ENCODE results near the gene ATP10D.

DNA sequence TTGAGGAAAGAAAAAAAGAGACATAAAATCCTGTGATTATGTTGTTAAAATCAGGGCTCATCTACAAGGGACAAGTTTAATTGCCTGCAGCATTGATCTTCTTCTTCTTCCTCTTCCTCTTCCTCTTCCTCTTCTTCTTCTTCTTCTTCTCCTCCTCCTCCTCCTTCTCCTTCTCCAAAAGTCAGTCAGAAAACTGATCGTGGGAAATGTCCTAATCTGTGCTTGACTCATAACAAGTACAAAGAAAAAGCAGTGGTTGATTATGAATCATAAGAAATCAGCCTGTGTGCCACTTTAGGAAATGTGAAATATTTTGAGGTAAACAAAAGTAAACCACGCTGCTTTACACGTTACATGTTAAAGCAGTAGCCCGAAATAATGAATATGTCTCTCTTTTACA lies 2.7 kb upstream of the ATP10D start:
- TF ChIP-seq, protein P1, sequence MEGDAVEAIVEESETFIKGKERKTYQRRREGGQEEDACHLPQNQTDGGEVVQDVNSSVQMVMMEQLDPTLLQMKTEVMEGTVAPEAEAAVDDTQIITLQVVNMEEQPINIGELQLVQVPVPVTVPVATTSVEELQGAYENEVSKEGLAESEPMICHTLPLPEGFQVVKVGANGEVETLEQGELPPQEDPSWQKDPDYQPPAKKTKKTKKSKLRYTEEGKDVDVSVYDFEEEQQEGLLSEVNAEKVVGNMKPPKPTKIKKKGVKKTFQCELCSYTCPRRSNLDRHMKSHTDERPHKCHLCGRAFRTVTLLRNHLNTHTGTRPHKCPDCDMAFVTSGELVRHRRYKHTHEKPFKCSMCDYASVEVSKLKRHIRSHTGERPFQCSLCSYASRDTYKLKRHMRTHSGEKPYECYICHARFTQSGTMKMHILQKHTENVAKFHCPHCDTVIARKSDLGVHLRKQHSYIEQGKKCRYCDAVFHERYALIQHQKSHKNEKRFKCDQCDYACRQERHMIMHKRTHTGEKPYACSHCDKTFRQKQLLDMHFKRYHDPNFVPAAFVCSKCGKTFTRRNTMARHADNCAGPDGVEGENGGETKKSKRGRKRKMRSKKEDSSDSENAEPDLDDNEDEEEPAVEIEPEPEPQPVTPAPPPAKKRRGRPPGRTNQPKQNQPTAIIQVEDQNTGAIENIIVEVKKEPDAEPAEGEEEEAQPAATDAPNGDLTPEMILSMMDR (IDR thresholded peaks at IDR 0.05; ENCODE audit: extremely low read depth in 1 of 2, insufficient read depth in 1 of 2, low read depth in 1 of 2, low read length in 2 of 2) = no peak
- TF ChIP-seq MYC (IDR thresholded peaks at IDR 0.05; ENCODE audit: low read depth, low read length) (no peak), EZH2 (IDR thresholded peaks at IDR 0.05; ENCODE audit: borderline replicate concordance, low read depth, low read length, severe bottlenecking) (no peak)
